ENCODE data around the gene ADAMTS7.
A peak's percentile ranks its signal among the peaks of the same experiment; 100 is the strongest.
"Not testable (repeated sequence)": the region's sequence is repeated elsewhere in the genome, so short reads cannot be mapped to it uniquely, and the experiment has no call there.

The ADAMTS7 gene

GRCh38 chr15:78751602-78751979 is 59.7 kb downstream of the ADAMTS7 start:
- Histone ChIP-seq H2BK5ac (ENCODE audit: low read length) (no peak overlapping the region), H3K9me3 (replicated peaks in 1 of 2; ENCODE audit: control insufficient read depth in 2 of 2, insufficient read depth in 1 of 2, low read depth in 1 of 2, low read length in 2 of 2) (no peaks in the 10 kb centered on the region), H3K4me1 (ENCODE audit: control insufficient read depth in 2 of 2, insufficient read depth in 1 of 2, low read depth in 1 of 2, low read length in 2 of 2) (peaks cover 2 to 3% of the 10 kb centered on the region in 2 donors), H3K9ac (ENCODE audit: low read depth, low read length, poor library complexity) (no peak overlapping the region), H4K8ac (ENCODE audit: low read depth, low read length) (no peak overlapping the region), H3K27me3 (ENCODE audit: control insufficient read depth in 3 of 3, insufficient read depth in 3 of 3, low read depth in 1 of 3, low read length in 3 of 3) (peaks cover 0 to 6% (median 2%) of the 10 kb centered on the region in 3 experiments), H2BK15ac (ENCODE audit: low read length) (peak overlapping the region; percentile 75), H2AFZ (ENCODE audit: low read length) (peak overlapping the region; percentile 72), H3K4me2 (ENCODE audit: insufficient read depth, low read length, poor library complexity, severe bottlenecking) (no peak overlapping the region), H2BK12ac (ENCODE audit: low read length) (no peak overlapping the region), H3K79me1 (ENCODE audit: low read depth, low read length) (no peaks in the 10 kb centered on the region), H3K18ac (ENCODE audit: low read length) (no peak overlapping the region), H3K23ac (ENCODE audit: low read depth, low read length, poor library complexity) (peak overlapping the region; percentile 73), H2AK5ac (ENCODE audit: low read depth, low read length) (peak overlapping the region; percentile 37), H3K4ac (ENCODE audit: low read length) (no peak overlapping the region), H3K36me3 (replicated peaks in 1 of 2; ENCODE audit: control insufficient read depth in 2 of 2, insufficient read depth in 2 of 2, low read length in 2 of 2) (no peaks in the 10 kb centered on the region), H2BK120ac (ENCODE audit: low read depth, low read length) (no peak overlapping the region), H3K14ac (ENCODE audit: low read length) (no peak overlapping the region), H4K91ac (ENCODE audit: low read depth, low read length, poor library complexity) (no peak overlapping the region), H3K4me3 (ENCODE audit: low read length in 2 of 2) (no peak overlapping the region), H3K27ac (replicated peaks; ENCODE audit: low read length) (no peak overlapping the region)
- DNase-seq (ENCODE audit: low spot score): no peak
- WGBS, 2 donors (ENCODE audit: extremely low coverage in 2 of 2, insufficient read length in 2 of 2, insufficient replicate concordance in 1 of 2): no CpG with 5 or more reads among the region's 13 CpGs

- H3K4me3 ChIP-seq (ENCODE audit: low read length in 2 of 2); H3K36me3 ChIP-seq (replicated peaks in 1 of 2; ENCODE audit: control insufficient read depth in 2 of 2, insufficient read depth in 2 of 2, low read length in 2 of 2); H3K23ac ChIP-seq (ENCODE audit: low read depth, low read length, poor library complexity); H2BK15ac ChIP-seq (ENCODE audit: low read length); H4K8ac ChIP-seq (ENCODE audit: low read depth, low read length); H3K4ac ChIP-seq (ENCODE audit: low read length); H2BK12ac ChIP-seq (ENCODE audit: low read length); H2BK5ac ChIP-seq (ENCODE audit: low read length); H3K14ac ChIP-seq (ENCODE audit: low read length); H3K9me3 ChIP-seq (replicated peaks in 1 of 2; ENCODE audit: control insufficient read depth in 2 of 2, insufficient read depth in 1 of 2, low read depth in 1 of 2, low read length in 2 of 2); H3K79me1 ChIP-seq (ENCODE audit: low read depth, low read length); H3K4me1 ChIP-seq (ENCODE audit: control insufficient read depth in 2 of 2, insufficient read depth in 1 of 2, low read depth in 1 of 2, low read length in 2 of 2); H3K18ac ChIP-seq (ENCODE audit: low read length); H3K27me3 ChIP-seq (ENCODE audit: control insufficient read depth in 3 of 3, insufficient read depth in 3 of 3, low read depth in 1 of 3, low read length in 3 of 3); H3K27ac ChIP-seq (replicated peaks; ENCODE audit: low read length); H3K9ac ChIP-seq (ENCODE audit: low read depth, low read length, poor library complexity); H2BK120ac ChIP-seq (ENCODE audit: low read depth, low read length); H4K91ac ChIP-seq (ENCODE audit: low read depth, low read length, poor library complexity): not testable (repeated sequence)
- Histone ChIP-seq H2AK5ac (ENCODE audit: low read depth, low read length) (peak overlapping the region; percentile 37), H3K4me2 (ENCODE audit: insufficient read depth, low read length, poor library complexity, severe bottlenecking) (peak overlapping the region; percentile 11), H2AFZ (ENCODE audit: low read length) (peak overlapping the region; percentile 72)
- DNase-seq (ENCODE audit: low spot score): peak; percentile 93
- WGBS, 2 donors (ENCODE audit: extremely low coverage in 2 of 2, insufficient read length in 2 of 2, insufficient replicate concordance in 1 of 2): no CpG with 5 or more reads among the region's 28 CpGs
Observed at GRCh38 chr15:78750974-78751601, 60.2 kb downstream of the ADAMTS7 start.

GRCh38 chr15:78750566-78750965 is 60.7 kb downstream of the ADAMTS7 start:
- Histone ChIP-seq H4K91ac (ENCODE audit: low read depth, low read length, poor library complexity) (no peak overlapping the region), H2AFZ (ENCODE audit: low read length) (peak overlapping the region; percentile 72), H3K9ac (ENCODE audit: low read depth, low read length, poor library complexity) (no peak overlapping the region), H3K36me3 (replicated peaks in 1 of 2; ENCODE audit: control insufficient read depth in 2 of 2, insufficient read depth in 2 of 2, low read length in 2 of 2) (no peaks in the 10 kb centered on the region), H3K79me1 (ENCODE audit: low read depth, low read length) (no peaks in the 10 kb centered on the region), H4K8ac (ENCODE audit: low read depth, low read length) (no peak overlapping the region), H3K18ac (ENCODE audit: low read length) (no peak overlapping the region), H2AK5ac (ENCODE audit: low read depth, low read length) (no peak overlapping the region), H2BK15ac (ENCODE audit: low read length) (peak overlapping the region; percentile 37), H3K23ac (ENCODE audit: low read depth, low read length, poor library complexity) (no peak overlapping the region), H3K4me3 (ENCODE audit: low read length in 2 of 2) (no peak overlapping the region), H3K9me3 (replicated peaks in 1 of 2; ENCODE audit: control insufficient read depth in 2 of 2, insufficient read depth in 1 of 2, low read depth in 1 of 2, low read length in 2 of 2) (no peaks in the 10 kb centered on the region), H3K27me3 (ENCODE audit: control insufficient read depth in 3 of 3, insufficient read depth in 3 of 3, low read depth in 1 of 3, low read length in 3 of 3) (peaks cover 0 to 6% (median 2%) of the 10 kb centered on the region in 3 experiments), H3K14ac (ENCODE audit: low read length) (no peak overlapping the region), H3K4me1 (ENCODE audit: control insufficient read depth in 2 of 2, insufficient read depth in 1 of 2, low read depth in 1 of 2, low read length in 2 of 2) (peaks cover 2 to 3% of the 10 kb centered on the region in 2 donors), H3K4ac (ENCODE audit: low read length) (no peak overlapping the region), H3K27ac (replicated peaks; ENCODE audit: low read length) (no peak overlapping the region), H2BK12ac (ENCODE audit: low read length) (no peak overlapping the region), H3K4me2 (ENCODE audit: insufficient read depth, low read length, poor library complexity, severe bottlenecking) (no peak overlapping the region), H2BK5ac (ENCODE audit: low read length) (no peak overlapping the region), H2BK120ac (ENCODE audit: low read depth, low read length) (no peak overlapping the region)
- WGBS, 2 donors (ENCODE audit: extremely low coverage in 2 of 2, insufficient read length in 2 of 2, insufficient replicate concordance in 1 of 2): no CpG with 5 or more reads among the region's 7 CpGs
- DNase-seq (ENCODE audit: low spot score): no peak

GRCh38 chr15:78749831-78750230 is 61.4 kb downstream of the ADAMTS7 start:
- H3K36me3 ChIP-seq (replicated peaks in 1 of 2; ENCODE audit: control insufficient read depth in 2 of 2, insufficient read depth in 2 of 2, low read length in 2 of 2): no peaks in the 10 kb centered on the region
- H2BK5ac ChIP-seq (ENCODE audit: low read length): no peak overlapping the region

More at GRCh38 chr15:78749831-78750230, 61.4 kb downstream of the ADAMTS7 start:
- H2BK12ac ChIP-seq (ENCODE audit: low read length): peak overlapping the region; percentile 73
- no peak overlapping the region for H3K27ac ChIP-seq (replicated peaks; ENCODE audit: low read length)
- peak overlapping the region; percentile 48 for H3K18ac ChIP-seq (ENCODE audit: low read length)
- no peak overlapping the region for H2BK15ac ChIP-seq (ENCODE audit: low read length)
- no peak overlapping the region for H2BK120ac ChIP-seq (ENCODE audit: low read depth, low read length)
- H3K14ac ChIP-seq (ENCODE audit: low read length): peak overlapping the region; percentile 56
- no peaks in the 10 kb centered on the region for H3K79me1 ChIP-seq (ENCODE audit: low read depth, low read length)
- no peak overlapping the region for H4K8ac ChIP-seq (ENCODE audit: low read depth, low read length)
- H3K4ac ChIP-seq (ENCODE audit: low read length): no peak overlapping the region
- H4K91ac ChIP-seq (ENCODE audit: low read depth, low read length, poor library complexity): no peak overlapping the region
- H3K27me3 ChIP-seq (ENCODE audit: control insufficient read depth in 3 of 3, insufficient read depth in 3 of 3, low read depth in 1 of 3, low read length in 3 of 3): peaks cover 0 to 6% (median 2%) of the 10 kb centered on the region in 3 experiments
- peak overlapping the region; percentile 43 for H2AK5ac ChIP-seq (ENCODE audit: low read depth, low read length)
- no peak overlapping the region for H3K4me3 ChIP-seq (ENCODE audit: low read length in 2 of 2)
- no peak overlapping the region for H2AFZ ChIP-seq (ENCODE audit: low read length)
- DNase-seq (ENCODE audit: low spot score): no peak
- no peaks in the 10 kb centered on the region for H3K9me3 ChIP-seq (replicated peaks in 1 of 2; ENCODE audit: control insufficient read depth in 2 of 2, insufficient read depth in 1 of 2, low read depth in 1 of 2, low read length in 2 of 2)
- no peak overlapping the region for H3K4me2 ChIP-seq (ENCODE audit: insufficient read depth, low read length, poor library complexity, severe bottlenecking)
- H3K23ac ChIP-seq (ENCODE audit: low read depth, low read length, poor library complexity): no peak overlapping the region
- H3K4me1 ChIP-seq (ENCODE audit: control insufficient read depth in 2 of 2, insufficient read depth in 1 of 2, low read depth in 1 of 2, low read length in 2 of 2): peaks cover 2 to 3% of the 10 kb centered on the region in 2 donors
- no CpG with 5 or more reads among the region's 17 CpGs for WGBS, 2 donors (ENCODE audit: extremely low coverage in 2 of 2, insufficient read length in 2 of 2, insufficient replicate concordance in 1 of 2)
- H3K9ac ChIP-seq (ENCODE audit: low read depth, low read length, poor library complexity): no peak overlapping the region
